ENCODE measurements around the gene G3BP2.

G3BP2 gene

DNA sequence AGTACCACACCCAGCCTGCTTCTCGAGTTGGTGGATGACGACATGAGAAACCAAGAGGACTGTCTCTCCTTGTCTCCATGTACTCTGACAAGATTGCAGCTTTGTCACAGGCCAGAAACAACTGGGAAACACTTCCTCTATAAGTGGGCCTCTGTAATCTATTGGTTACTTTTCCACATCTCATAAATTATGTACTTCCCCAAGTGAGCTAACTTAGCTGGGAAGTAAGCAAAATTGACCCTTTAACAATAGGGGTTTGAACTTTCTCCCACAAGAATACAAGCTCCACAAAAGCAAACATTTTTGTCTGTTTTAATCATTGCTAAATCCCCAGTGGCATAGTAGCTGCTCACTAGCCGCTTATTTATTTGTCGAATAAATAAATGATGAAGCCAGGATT lies 37.0 kb upstream of the G3BP2 start:
- no peak for DNase-seq (ENCODE audit: low read depth, low spot score)
- H3K9me3 ChIP-seq (ENCODE audit: low read depth, low read length): no peaks in the 10 kb centered on the region
- TF ChIP-seq POLR2AphosphoS5 (IDR thresholded peaks at IDR 0.05; ENCODE audit: borderline replicate concordance, low read depth, low read length): no peak
- no peak for TF ChIP-seq EZH2 (IDR thresholded peaks at IDR 0.05)
- H3K36me3 ChIP-seq (ENCODE audit: insufficient read depth, low read length): peaks cover 20% of the 10 kb centered on the region
- no peak overlapping the region for H3K9ac ChIP-seq (ENCODE audit: insufficient read length)
- no peak overlapping the region for H3K4me3 ChIP-seq
- no peak overlapping the region for H3K27ac ChIP-seq

DNA sequence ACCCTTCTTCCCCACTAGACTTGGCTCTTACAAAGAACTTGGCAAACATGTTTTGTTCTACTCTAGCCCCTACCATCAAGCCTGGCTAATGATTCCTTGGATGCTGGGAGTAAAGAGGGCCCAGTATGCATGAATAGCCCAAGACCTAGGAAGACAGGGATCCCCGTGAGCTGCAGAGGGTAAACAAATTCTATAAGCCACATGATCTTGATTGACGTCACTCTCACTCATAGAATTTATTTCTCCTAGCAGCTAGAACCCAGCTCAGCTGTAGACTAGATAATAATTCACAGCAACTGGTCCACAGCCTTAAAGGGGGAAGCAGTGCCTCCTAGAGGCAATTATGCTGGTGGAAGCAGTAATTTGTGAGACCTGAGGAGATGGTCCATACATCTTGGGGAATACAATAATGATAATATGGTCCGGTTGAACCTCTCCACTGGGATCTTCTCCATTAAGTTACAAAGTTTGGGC lies 35.0 kb upstream of the G3BP2 start:
- no peaks in the 10 kb centered on the region for H3K9me3 ChIP-seq (ENCODE audit: low read depth, low read length)
- no peak overlapping the region for H3K9ac ChIP-seq (ENCODE audit: insufficient read length)
- TF ChIP-seq EZH2 (IDR thresholded peaks at IDR 0.05): no peak
- TF ChIP-seq FOXP2 (optimal IDR thresholded peaks at IDR 0.05; ENCODE audit: control extremely low read depth, extremely low read length, insufficient read depth): no peak
- TF ChIP-seq POLR2AphosphoS5 (IDR thresholded peaks at IDR 0.05; ENCODE audit: borderline replicate concordance, low read depth, low read length): no peak
- no peak overlapping the region for H3K27ac ChIP-seq
- H3K36me3 ChIP-seq (ENCODE audit: insufficient read depth, low read length): peaks cover 22% of the 10 kb centered on the region
- no peak for DNase-seq (ENCODE audit: low read depth, low spot score)
- no peak overlapping the region for H3K4me3 ChIP-seq

GRCh38 chr4:75705198-75705977 lies 32.2 kb upstream of the G3BP2 start:
- no peak overlapping the region for H3K27ac ChIP-seq
- no peak overlapping the region for H3K4me3 ChIP-seq
- DNase-seq (ENCODE audit: low read depth, low spot score): no peak
- no peaks in the 10 kb centered on the region for H3K9me3 ChIP-seq (ENCODE audit: low read depth, low read length)
- TF ChIP-seq EZH2 (IDR thresholded peaks at IDR 0.05): no peak
- TF ChIP-seq POLR2AphosphoS5 (IDR thresholded peaks at IDR 0.05; ENCODE audit: borderline replicate concordance, low read depth, low read length): no peak
- no peak for TF ChIP-seq FOXP2 (optimal IDR thresholded peaks at IDR 0.05; ENCODE audit: control extremely low read depth, extremely low read length, insufficient read depth)
- peaks cover 17% of the 10 kb centered on the region; the same call in 1 of the 2 replicates for H3K36me3 ChIP-seq (ENCODE audit: insufficient read depth, low read length)
- no peak overlapping the region for H3K9ac ChIP-seq (ENCODE audit: insufficient read length)

DNA sequence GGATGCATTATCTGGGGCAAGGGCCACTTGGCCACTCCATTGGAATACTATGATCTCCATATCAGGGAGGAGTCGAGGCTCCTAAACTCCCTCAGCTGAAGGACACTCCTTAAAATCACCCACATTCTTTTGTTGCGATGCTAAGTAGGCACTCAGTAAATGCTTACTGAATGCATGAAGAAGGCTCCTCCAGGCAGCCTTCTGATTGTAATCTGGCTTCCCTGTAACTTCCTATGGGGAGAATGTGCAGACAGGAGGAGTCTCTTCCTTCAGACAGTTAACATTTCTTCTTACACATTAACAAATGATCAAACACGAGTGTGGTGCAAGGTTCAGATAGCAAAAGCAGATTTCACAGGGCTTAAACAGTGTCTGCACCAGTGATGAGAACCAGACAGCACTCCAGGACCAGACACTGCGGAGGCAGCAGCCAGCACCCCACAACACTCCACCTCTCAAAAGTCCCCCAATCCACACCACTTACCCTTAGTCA lies 29.8 kb upstream of the G3BP2 start:
- H3K9ac ChIP-seq (ENCODE audit: insufficient read length): no peak overlapping the region
- H3K4me3 ChIP-seq: no peak overlapping the region
- TF ChIP-seq EZH2 (IDR thresholded peaks at IDR 0.05) (no peak), FOXP2 (optimal IDR thresholded peaks at IDR 0.05; ENCODE audit: control extremely low read depth, extremely low read length, insufficient read depth) (no peak), POLR2AphosphoS5 (IDR thresholded peaks at IDR 0.05; ENCODE audit: borderline replicate concordance, low read depth, low read length) (no peak)
- DNase-seq (ENCODE audit: low read depth, low spot score): no peak
- H3K9me3 ChIP-seq (ENCODE audit: low read depth, low read length): no peaks in the 10 kb centered on the region
- H3K36me3 ChIP-seq (ENCODE audit: insufficient read depth, low read length): peaks cover 15% of the 10 kb centered on the region; the same call in 1 of the 2 replicates
- H3K27ac ChIP-seq: no peak overlapping the region

- H3K4me3 ChIP-seq: no peak overlapping the region
- no peak for TF ChIP-seq EZH2 (IDR thresholded peaks at IDR 0.05)
- TF ChIP-seq FOXP2 (optimal IDR thresholded peaks at IDR 0.05; ENCODE audit: control extremely low read depth, extremely low read length, insufficient read depth): no peak
- TF ChIP-seq POLR2AphosphoS5 (IDR thresholded peaks at IDR 0.05; ENCODE audit: borderline replicate concordance, low read depth, low read length): no peak
- no peak overlapping the region for H3K27ac ChIP-seq
- peaks cover 13% of the 10 kb centered on the region; the same call in 1 of the 2 replicates for H3K36me3 ChIP-seq (ENCODE audit: insufficient read depth, low read length)
- DNase-seq (ENCODE audit: low read depth, low spot score): no peak
- H3K9me3 ChIP-seq (ENCODE audit: low read depth, low read length): no peaks in the 10 kb centered on the region
- no peak overlapping the region for H3K9ac ChIP-seq (ENCODE audit: insufficient read length)
Measured at GRCh38 chr4:75699299-75699698, 26.1 kb upstream of the G3BP2 start.

DNA sequence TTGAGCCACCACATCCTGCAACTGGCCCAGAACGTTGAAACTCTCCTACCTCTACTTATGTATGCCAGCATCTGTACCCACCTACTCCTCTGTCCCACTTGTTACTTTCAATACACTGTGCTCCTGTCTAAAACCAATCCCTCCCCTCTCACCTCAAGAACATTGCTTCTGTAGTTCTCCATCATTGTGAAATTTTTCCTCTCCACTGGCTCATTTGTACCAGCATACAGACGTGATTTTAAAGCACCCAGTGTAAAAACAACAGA lies 25.7 kb upstream of the G3BP2 start:
- no peak overlapping the region for H3K4me3 ChIP-seq
- H3K27ac ChIP-seq: no peak overlapping the region

GRCh38 chr4:75698162-75698962 lies 25.2 kb upstream of the G3BP2 start:
- no peaks in the 10 kb centered on the region for H3K9me3 ChIP-seq (ENCODE audit: low read depth, low read length)
- TF ChIP-seq POLR2AphosphoS5 (IDR thresholded peaks at IDR 0.05; ENCODE audit: borderline replicate concordance, low read depth, low read length) (no peak), FOXP2 (optimal IDR thresholded peaks at IDR 0.05; ENCODE audit: control extremely low read depth, extremely low read length, insufficient read depth) (no peak), EZH2 (IDR thresholded peaks at IDR 0.05) (no peak)
- no peak overlapping the region for H3K9ac ChIP-seq (ENCODE audit: insufficient read length)
- no peak overlapping the region for H3K4me3 ChIP-seq
- DNase-seq (ENCODE audit: low read depth, low spot score): no peak
- no peak overlapping the region for H3K27ac ChIP-seq
- H3K36me3 ChIP-seq (ENCODE audit: insufficient read depth, low read length): peaks cover 13% of the 10 kb centered on the region; the same call in 1 of the 2 replicates

More for the DNA sequence above, 25.7 kb upstream of the G3BP2 start:
- H3K9ac ChIP-seq (ENCODE audit: insufficient read length): no peak overlapping the region
- TF ChIP-seq POLR2AphosphoS5 (IDR thresholded peaks at IDR 0.05; ENCODE audit: borderline replicate concordance, low read depth, low read length) (no peak), FOXP2 (optimal IDR thresholded peaks at IDR 0.05; ENCODE audit: control extremely low read depth, extremely low read length, insufficient read depth) (no peak), EZH2 (IDR thresholded peaks at IDR 0.05) (no peak)
- peaks cover 13% of the 10 kb centered on the region; the same call in 1 of the 2 replicates for H3K36me3 ChIP-seq (ENCODE audit: insufficient read depth, low read length)
- no peaks in the 10 kb centered on the region for H3K9me3 ChIP-seq (ENCODE audit: low read depth, low read length)
- no peak for DNase-seq (ENCODE audit: low read depth, low spot score)

DNA sequence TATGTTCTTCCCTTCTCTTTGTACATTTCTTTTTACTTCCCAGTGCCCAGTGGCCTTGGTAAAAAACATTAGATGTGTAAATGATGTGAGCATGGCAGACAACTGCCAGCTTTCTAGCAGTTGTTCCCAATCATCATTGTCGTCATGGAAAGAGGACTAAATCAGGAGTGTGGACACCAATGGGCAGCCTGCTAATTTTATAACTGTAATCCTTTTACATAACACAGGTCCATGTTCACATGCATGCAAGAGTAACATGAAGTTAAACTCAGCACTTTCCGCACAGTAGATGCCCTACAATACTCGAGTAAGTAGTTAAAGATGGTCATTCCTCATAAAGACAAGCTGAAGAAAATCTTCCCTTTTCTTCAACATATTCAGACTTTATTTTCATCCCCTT lies 23.4 kb upstream of the G3BP2 start:
- H3K36me3 ChIP-seq (ENCODE audit: insufficient read depth, low read length): peaks cover 22% of the 10 kb centered on the region; the same call in 1 of the 2 replicates
- no peak for DNase-seq (ENCODE audit: low read depth, low spot score)
- H3K27ac ChIP-seq: no peak overlapping the region
- no peak overlapping the region for H3K9ac ChIP-seq (ENCODE audit: insufficient read length)
- H3K4me3 ChIP-seq: no peak overlapping the region
- H3K9me3 ChIP-seq (ENCODE audit: low read depth, low read length): no peaks in the 10 kb centered on the region
- TF ChIP-seq EZH2 (IDR thresholded peaks at IDR 0.05) (no peak), FOXP2 (optimal IDR thresholded peaks at IDR 0.05; ENCODE audit: control extremely low read depth, extremely low read length, insufficient read depth) (no peak), POLR2AphosphoS5 (IDR thresholded peaks at IDR 0.05; ENCODE audit: borderline replicate concordance, low read depth, low read length) (no peak)

Measured in SK-N-MC (cell line).